22Rv1 (cell line): ENCODE results near the gene ROBO4.

Experiments used
- CTCF ChIP-seq: fragments of 450-650 bp; IDR thresholded peaks from 2 replicates; pipeline ENCODE4 v1.5.1; 2017; ENCODE audit warnings: mild to moderate bottlenecking
- ZFX ChIP-seq: fragments of 450-650 bp; IDR thresholded peaks from 2 replicates; pipeline ENCODE4 v1.6.1; 2017; ENCODE audit warnings: antibody characterized with exemption, borderline replicate concordance

GRCh38 chr11:124880958-124881357 is 16.7 kb downstream of the ROBO4 start:
- TF ChIP-seq CTCF, result no peak
- no peak for TF ChIP-seq ZFX
